Smooth muscle cell (in vitro differentiated cells): Measurements from ENCODE around the gene EMC6. TPM values are rescaled to one million over a fixed set of nuclear protein-coding genes. Genes with fewer than 3 reads are reported as not detected.

ENCODE experiments used
- DNase-seq: peaks from one replicate; lab custom pipeline; 2025; ENCODE audit not compliant: unreplicated experiment; lab: John Stamatoyannopoulos, UW
- H2AFZ ChIP-seq: fragments of 200-600 bp; sonication (generic); 2 replicates; pipeline ENCODE4 v1.6.0; 2016; ENCODE audit warnings: antibody characterized with exemption, low read depth, mild to moderate bottlenecking
- H3F3A ChIP-seq: fragments of 200-600 bp; sonication (generic); 2 replicates; pipeline ENCODE4 v1.6.0; 2017; ENCODE audit warnings: antibody characterized with exemption, low read depth
- H3K27ac ChIP-seq: fragments of 200-600 bp; sonication (generic); 2 replicates; pipeline ENCODE4 v1.5.1; 2016; ENCODE audit warnings: low read depth, mild to moderate bottlenecking
- H3K27me3 ChIP-seq: fragments of 200-600 bp; sonication (generic); 2 replicates; pipeline ENCODE4 v1.6.1; 2016; ENCODE audit warnings: low read depth, mild to moderate bottlenecking
- H3K36me3 ChIP-seq: fragments of 200-600 bp; sonication (generic); 2 replicates; pipeline ENCODE4 v1.5.1; 2016; ENCODE audit warnings: low read depth
- H3K4me1 ChIP-seq: fragments of 200-600 bp; sonication (generic); 2 replicates; pipeline ENCODE4 v1.5.1; 2016; ENCODE audit warnings: low read depth
- H3K4me2 ChIP-seq: fragments of 200-600 bp; sonication (generic); 2 replicates; pipeline ENCODE4 v1.6.0; 2016; ENCODE audit warnings: mild to moderate bottlenecking
- H3K4me3 ChIP-seq: fragments of 200-600 bp; sonication (generic); 2 replicates; pipeline ENCODE4 v1.5.1; 2016; ENCODE audit warnings: mild to moderate bottlenecking
- H3K79me2 ChIP-seq: fragments of 200-600 bp; sonication (generic); 2 replicates; pipeline ENCODE4 v1.6.0; 2016; ENCODE audit warnings: low read depth, mild to moderate bottlenecking
- H3K9ac ChIP-seq: fragments of 200-600 bp; sonication (generic); 2 replicates; pipeline ENCODE4 v1.6.0; 2016; ENCODE audit warnings: low read depth
- H3K9me3 ChIP-seq: fragments of 200-600 bp; sonication (generic); replicated peaks from 2 replicates; pipeline ENCODE4 v1.5.1; 2016; ENCODE audit warnings: low read depth
- H4K20me1 ChIP-seq: fragments of 200-600 bp; sonication (generic); 2 replicates; pipeline ENCODE4 v1.6.0; 2016; ENCODE audit warnings: low read depth
- WGBS: methylation state at CpG from one replicate; pipeline ENCODE4 v1.1.7; 2016; ENCODE audit warnings: low lambda C conversion rate; 5-methylcytosine and 5-hydroxymethylcytosine counted together
- polyA plus RNA-seq: library from polyadenylated mRNA; unstranded; fragments of >200 nt; fragmentation: Nextera tagmentation; extraction: Ambion mirVana; gene quantifications from 2 replicates; pipeline ENCODE4 v1.2.1, GENCODE V29; 2016
- total RNA-seq: library from RNA; depleted of rRNA; stranded (reverse); fragments of >200 nt; gene quantifications from 2 replicates; pipeline ENCODE4 v1.2.3, GENCODE V29; 2014
- TF ChIP-seq, protein P1 (sequence below): fragments of 200-600 bp; sonication (generic); IDR thresholded peaks from 2 replicates; pipeline ENCODE4 v1.5.1; 2017; ENCODE audit warnings: borderline replicate concordance, mild to moderate bottlenecking, antibody characterized with exemption; ENCODE audit not compliant: insufficient read depth, poor library complexity, severe bottlenecking

The EMC6 gene
- total and polyA plus RNA-seq, 2 experiments from 2014 or later = 59.7 to 123 TPM

GRCh38 chr17:3712811-3713463 lies 44.3 kb downstream of the EMC6 start:
- DNase-seq = no peak
- Histone ChIP-seq H3K9me3 (no peaks in the 10 kb centered on the region), H3K4me1 (no peaks in the 10 kb centered on the region), H3F3A (no peaks in the 10 kb centered on the region), H3K27ac (no peak overlapping the region), H2AFZ (no peak overlapping the region), H3K36me3 (peaks cover 16% of the 10 kb centered on the region), H3K27me3 (no peaks in the 10 kb centered on the region), H3K4me3 (no peak overlapping the region), H3K9ac (no peak overlapping the region), H3K79me2 (no peaks in the 10 kb centered on the region), H4K20me1 (no peaks in the 10 kb centered on the region), H3K4me2 (no peak overlapping the region)
- TF ChIP-seq, protein P1, sequence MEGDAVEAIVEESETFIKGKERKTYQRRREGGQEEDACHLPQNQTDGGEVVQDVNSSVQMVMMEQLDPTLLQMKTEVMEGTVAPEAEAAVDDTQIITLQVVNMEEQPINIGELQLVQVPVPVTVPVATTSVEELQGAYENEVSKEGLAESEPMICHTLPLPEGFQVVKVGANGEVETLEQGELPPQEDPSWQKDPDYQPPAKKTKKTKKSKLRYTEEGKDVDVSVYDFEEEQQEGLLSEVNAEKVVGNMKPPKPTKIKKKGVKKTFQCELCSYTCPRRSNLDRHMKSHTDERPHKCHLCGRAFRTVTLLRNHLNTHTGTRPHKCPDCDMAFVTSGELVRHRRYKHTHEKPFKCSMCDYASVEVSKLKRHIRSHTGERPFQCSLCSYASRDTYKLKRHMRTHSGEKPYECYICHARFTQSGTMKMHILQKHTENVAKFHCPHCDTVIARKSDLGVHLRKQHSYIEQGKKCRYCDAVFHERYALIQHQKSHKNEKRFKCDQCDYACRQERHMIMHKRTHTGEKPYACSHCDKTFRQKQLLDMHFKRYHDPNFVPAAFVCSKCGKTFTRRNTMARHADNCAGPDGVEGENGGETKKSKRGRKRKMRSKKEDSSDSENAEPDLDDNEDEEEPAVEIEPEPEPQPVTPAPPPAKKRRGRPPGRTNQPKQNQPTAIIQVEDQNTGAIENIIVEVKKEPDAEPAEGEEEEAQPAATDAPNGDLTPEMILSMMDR = no peak
- 77% methylated on average over 13 of the region's 13 CpGs for WGBS

DNA sequence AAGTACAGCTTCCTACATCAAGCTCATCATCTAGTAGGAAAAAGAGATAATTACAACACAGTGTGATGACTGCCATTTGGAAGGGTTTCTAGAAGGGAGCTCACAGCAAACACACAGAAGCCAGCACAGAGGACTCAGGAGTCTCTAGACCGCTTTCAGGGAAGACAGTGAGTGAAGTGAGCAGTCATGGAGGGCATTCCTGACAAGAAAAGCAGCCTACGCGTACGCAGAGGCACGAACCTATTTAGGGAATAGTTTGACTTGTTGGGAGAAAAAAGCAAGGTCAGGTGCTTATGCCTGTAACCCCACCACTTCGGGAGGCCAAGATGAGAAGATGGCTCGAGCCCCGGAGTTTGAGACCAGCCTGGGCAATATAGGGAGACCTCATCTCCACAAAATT lies 46.7 kb downstream of the EMC6 start:
- H3K4me1 ChIP-seq = peaks cover 8% of the 10 kb centered on the region
- H3K9me3 ChIP-seq = no peaks in the 10 kb centered on the region
- no peaks in the 10 kb centered on the region for H3K27me3 ChIP-seq
- no peak overlapping the region for H3K9ac ChIP-seq
- no peak overlapping the region for H3K4me2 ChIP-seq
- H3K27ac ChIP-seq = no peak overlapping the region
- WGBS = 88% methylated on average over 8 of the region's 8 CpGs
- no peak for DNase-seq
- peaks cover 16% of the 10 kb centered on the region for H3K36me3 ChIP-seq
- TF ChIP-seq, protein P1 = no peak
- no peak overlapping the region for H2AFZ ChIP-seq
- peaks cover 10% of the 10 kb centered on the region for H4K20me1 ChIP-seq
- H3F3A ChIP-seq = no peaks in the 10 kb centered on the region
- no peak overlapping the region for H3K4me3 ChIP-seq
- H3K79me2 ChIP-seq = no peaks in the 10 kb centered on the region

DNA sequence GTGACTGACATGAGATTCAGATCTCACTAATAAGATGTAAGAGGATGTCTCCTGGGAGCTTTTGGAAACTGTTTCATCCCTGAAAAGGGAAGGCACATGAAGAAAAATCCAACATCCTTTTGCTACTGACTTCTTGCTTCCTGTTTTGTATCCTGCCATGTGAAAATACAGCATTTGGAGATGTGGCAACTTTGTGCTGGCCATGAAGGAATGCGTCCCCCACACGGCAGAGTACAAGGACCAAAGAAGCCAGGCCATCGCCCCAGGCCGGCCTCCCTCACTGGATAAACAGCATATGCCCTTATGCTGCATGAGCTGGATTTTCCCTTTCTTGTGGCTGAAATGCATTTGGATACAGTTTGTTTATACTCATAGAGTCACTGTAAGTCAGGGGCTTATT lies 49.6 kb downstream of the EMC6 start:
- 76% methylated on average over 4 of the region's 4 CpGs for WGBS
- H3K9ac ChIP-seq = no peak overlapping the region

GRCh38 chr17:3719265-3719664 lies 50.7 kb downstream of the EMC6 start:
- Histone ChIP-seq H3K4me1 (peaks cover 16% of the 10 kb centered on the region), H3F3A (peaks cover 4% of the 10 kb centered on the region), H3K36me3 (peaks cover 16% of the 10 kb centered on the region), H3K9ac (no peak overlapping the region), H3K27me3 (no peaks in the 10 kb centered on the region), H3K4me2 (peak overlapping the region; percentile 45), H4K20me1 (peaks cover 11% of the 10 kb centered on the region), H3K27ac (peak overlapping the region; percentile 77), H2AFZ (no peak overlapping the region), H3K79me2 (peaks cover 16% of the 10 kb centered on the region), H3K4me3 (no peak overlapping the region), H3K9me3 (no peaks in the 10 kb centered on the region)
- TF ChIP-seq, protein P1 = no peak
- no peak for DNase-seq

More for the DNA sequence above, 49.6 kb downstream of the EMC6 start:
- Histone ChIP-seq H3K36me3 (peaks cover 16% of the 10 kb centered on the region), H3K4me3 (no peak overlapping the region), H3K79me2 (peaks cover 15% of the 10 kb centered on the region), H3K27ac (peak overlapping the region; percentile 65), H3F3A (peaks cover 4% of the 10 kb centered on the region), H3K27me3 (no peaks in the 10 kb centered on the region), H4K20me1 (peaks cover 11% of the 10 kb centered on the region), H2AFZ (no peak overlapping the region), H3K4me2 (peak overlapping the region; percentile 40), H3K9me3 (no peaks in the 10 kb centered on the region), H3K4me1 (peaks cover 16% of the 10 kb centered on the region)
- TF ChIP-seq, protein P1 = no peak
- no peak for DNase-seq
